GM19035 (cell line): ENCODE results near the gene TBC1D3G.
"Not testable (repeated sequence)": the region's sequence is repeated elsewhere in the genome, so short reads cannot be mapped to it uniquely, and the experiment has no call there.

ENCODE experiments used
- ATAC-seq: cut with Tn5 transposase; IDR thresholded peaks from one replicate; pipeline ENCODE4 v1.9.1; 2021; ENCODE audit not compliant: unreplicated experiment

The TBC1D3G gene

DNA sequence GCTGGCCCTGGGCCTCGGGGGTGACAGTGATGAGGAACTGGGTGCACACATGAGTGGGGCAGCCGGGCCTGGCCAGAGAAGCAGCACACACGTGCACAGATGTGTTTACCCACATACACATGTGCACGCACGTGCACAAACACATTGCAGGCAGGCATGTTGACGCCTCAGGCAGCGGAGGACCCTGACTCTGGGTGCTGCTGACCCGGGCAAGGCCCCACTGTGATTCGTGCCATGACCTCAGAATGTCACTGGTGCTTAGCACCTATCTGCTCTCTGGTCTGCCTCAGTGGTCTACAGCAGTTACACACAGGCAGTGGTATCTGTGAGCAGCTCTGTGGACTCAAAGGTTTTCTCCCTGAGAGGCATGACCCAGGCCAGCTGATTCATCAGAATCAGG is at the start of gene TBC1D3G:
Gene TBC1D3G, plus strand, starts transcription at position 301 of the 400 bp plus-strand sequence. CDS start 1,528 bp downstream, outside the sequence.
- not testable (repeated sequence) for ATAC-seq

DNA sequence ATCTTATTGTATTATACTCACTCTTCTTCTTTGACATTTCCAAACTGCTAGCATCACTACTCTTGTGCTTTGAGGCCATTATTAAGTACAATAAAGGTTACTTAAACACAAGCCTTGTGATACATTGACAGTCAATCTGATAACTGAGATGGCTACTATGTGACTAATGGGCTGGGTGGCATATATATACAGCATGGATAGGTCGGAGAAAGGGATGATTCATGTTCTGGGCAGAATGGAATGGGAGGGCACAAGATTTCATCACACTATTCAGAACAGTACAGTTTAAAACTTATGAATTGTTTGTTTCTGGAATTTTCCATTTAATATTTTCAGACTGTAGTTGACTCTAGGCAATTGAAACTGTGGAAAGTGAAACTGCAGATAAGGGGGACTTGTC is 40.4 kb upstream of the TBC1D3G start:
- not testable (repeated sequence) for ATAC-seq

DNA sequence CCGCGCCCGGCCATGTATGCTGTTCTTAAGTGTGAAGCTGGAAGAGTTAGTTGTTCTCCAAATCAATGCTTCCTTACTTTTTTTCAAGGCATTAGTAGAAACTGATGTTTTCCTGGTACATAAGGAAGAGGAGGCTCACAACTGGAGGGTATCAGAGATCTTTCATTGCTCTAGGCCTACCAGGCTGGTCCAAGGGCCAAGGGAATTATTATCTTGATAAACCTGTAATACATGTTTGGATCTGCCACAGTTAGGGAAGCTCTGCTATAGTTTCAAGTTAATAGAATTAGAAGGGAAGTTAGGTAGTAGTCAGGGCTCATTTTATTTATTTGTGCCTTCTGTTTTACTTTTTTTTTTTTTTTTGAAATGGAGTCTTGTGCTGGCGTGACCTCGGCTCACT is 39.5 kb upstream of the TBC1D3G start:
- not testable (repeated sequence) for ATAC-seq

- not testable (repeated sequence) for ATAC-seq
These were observed 33.6 kb upstream of the TBC1D3G start for GRCh38 chr17:36289965-36290612.

GRCh38 chr17:36295161-36295560 is 28.5 kb upstream of the TBC1D3G start:
- not testable (repeated sequence) for ATAC-seq

DNA sequence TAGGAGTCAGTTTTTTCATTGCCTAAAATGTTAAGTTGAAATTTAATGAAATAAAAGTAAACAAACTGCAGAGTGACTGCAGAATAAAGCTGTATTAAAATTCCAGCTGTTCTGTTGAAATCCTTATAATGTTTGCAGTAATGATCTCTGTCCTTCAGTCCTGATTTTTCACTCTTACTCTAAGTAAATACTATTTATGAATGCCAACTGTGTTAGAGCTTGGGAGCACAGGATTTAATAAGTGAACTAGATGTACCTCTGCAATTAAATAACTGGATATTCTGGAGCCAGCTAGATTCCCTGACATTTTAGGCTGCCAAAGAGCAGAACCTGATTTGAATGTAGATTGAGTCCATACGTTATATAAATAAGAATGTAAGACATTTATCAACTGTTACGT is 7.9 kb upstream of the TBC1D3G start:
- not testable (repeated sequence) for ATAC-seq

DNA sequence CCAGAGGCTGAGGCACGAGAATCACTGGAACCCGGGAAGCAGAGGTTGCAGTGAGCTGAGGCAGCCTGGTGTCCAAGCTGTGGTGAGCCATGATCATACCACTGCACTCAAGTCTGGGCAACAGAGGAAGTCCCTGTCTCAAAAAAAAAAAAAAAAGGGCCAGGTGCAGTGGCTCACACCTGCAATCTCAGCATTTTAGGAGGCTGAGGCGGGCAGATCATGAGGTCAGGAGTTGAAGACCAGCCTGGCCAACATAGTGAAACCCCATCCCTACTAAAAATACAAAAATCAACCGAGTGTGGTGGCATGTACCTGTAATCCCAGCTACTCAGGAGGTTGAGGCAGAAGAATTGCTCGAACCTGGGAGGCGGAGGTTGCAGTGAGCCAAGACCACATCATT is 38.8 kb downstream of the TBC1D3G start:
- ATAC-seq = not testable (repeated sequence)

DNA sequence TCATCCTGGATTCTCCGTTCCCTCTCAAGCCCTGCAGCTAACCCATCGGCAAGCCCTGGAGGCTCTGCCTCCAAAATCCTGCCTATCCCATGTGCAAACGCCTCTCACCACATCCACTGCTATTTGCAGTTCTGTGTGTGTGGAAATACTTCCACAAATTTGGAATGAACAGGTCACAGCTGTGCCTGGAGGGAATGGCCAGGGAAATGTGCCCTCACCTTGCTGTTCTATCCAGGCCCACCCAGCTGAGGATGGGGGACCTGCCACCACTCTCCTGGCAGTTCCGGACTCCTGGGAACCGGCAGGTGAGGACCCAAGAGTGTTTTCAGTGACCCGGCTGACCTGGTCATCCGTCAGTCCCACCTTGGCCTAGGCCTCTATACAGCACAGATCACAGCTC is 52.3 kb downstream of the TBC1D3G start:
- not testable (repeated sequence) for ATAC-seq
